ENCODE data around the gene PRDM16. TPM values are rescaled to one million over a fixed set of nuclear protein-coding genes. Genes with fewer than 3 reads are reported as not detected.

PRDM16 gene
- total RNA-seq, 4 donors from 2014 or later: 5.4 to 13.2 (median 7.7) TPM

DNA sequence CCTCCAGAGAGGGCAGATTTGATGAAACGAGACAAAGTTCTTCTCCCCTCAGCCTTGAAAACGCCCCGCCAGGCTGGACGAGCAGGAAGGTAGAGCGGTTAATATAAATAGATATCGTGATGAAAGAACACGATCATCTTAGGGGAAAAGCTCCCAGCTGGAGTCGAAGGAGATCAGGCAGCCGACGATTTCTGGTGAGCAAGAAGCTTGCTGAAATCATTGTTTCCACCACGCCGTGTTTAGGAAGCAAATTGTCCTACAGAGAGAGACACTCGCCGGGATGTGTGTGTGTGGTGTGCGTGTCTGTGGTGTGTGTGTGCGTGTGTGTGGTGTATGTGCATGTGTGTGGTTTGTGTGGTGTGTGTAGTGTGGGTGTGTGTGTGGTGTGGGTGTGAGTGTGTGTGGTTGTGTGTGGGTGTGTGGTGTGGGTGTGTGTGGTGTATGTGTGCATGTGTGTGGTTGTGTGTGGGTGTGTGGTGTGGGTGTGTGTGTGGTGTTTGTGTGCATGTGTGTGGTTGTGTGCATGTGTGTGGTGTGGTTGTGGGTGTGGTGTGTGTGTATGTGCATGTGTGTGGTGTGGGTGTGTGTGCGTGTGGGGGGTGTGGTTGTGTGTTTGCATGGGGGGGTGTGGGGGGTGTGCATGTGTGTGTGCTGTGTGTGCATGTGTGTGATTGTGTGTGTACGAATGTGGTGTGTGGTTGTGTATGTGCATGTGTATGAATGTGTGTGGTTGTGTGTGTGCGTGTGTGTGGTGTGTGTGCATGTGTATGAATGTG lies 340.6 kb downstream of the PRDM16 start:
- Histone ChIP-seq H3K27ac (no peak overlapping the region), H3K9me3 (no peaks in the 10 kb centered on the region), H3K4me3 (no peak overlapping the region), H3K4me1 (no peaks in the 10 kb centered on the region), H3K36me3 (no peaks in the 10 kb centered on the region), H3K27me3 (no peaks in the 10 kb centered on the region)
- TF ChIP-seq POLR2A (IDR thresholded peaks at IDR 0.05): no peak
- no peak for DNase-seq

DNA sequence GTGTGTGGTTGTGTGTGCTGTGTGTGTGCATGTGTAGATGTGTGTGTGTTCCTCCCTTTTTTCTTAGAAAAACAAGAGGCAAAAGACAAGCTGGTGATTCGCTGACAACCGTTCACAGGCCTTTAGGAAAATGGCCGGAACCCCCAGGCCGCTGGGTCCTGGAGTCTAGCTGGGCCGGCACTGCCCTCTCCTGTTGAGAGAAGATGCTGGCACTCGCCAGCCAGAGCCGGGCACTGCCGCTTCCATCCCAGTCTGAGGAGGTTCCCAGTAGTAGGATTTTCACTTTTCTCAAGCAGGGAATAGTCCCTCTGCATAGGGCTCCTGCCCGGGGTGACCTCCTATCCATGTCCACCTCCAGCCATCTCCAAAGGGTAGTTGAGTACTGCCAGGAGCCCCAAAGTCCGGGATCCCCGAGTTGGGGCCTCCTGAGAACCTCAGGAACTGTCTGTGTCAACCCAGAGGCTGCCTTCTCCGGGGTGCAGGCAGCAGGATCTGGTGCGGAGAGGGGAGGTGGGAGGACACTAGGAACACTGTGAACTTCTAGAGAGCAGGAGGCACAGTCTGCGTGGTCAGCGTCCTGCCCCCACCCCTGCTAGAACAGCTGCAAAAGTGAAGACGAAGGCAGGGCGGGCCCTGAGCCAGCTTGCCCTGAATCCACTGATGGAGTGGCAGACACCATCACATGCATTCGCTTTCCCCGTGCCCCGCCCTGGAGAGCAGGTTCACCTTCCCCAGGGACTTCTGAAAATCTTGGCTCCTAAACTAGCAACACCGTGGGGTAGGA lies 341.3 kb downstream of the PRDM16 start:
- no peak for TF ChIP-seq POLR2A (IDR thresholded peaks at IDR 0.05)
- TF ChIP-seq, protein P1, sequence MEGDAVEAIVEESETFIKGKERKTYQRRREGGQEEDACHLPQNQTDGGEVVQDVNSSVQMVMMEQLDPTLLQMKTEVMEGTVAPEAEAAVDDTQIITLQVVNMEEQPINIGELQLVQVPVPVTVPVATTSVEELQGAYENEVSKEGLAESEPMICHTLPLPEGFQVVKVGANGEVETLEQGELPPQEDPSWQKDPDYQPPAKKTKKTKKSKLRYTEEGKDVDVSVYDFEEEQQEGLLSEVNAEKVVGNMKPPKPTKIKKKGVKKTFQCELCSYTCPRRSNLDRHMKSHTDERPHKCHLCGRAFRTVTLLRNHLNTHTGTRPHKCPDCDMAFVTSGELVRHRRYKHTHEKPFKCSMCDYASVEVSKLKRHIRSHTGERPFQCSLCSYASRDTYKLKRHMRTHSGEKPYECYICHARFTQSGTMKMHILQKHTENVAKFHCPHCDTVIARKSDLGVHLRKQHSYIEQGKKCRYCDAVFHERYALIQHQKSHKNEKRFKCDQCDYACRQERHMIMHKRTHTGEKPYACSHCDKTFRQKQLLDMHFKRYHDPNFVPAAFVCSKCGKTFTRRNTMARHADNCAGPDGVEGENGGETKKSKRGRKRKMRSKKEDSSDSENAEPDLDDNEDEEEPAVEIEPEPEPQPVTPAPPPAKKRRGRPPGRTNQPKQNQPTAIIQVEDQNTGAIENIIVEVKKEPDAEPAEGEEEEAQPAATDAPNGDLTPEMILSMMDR (IDR thresholded peaks at IDR 0.05): peak in 4 of 6 experiments; percentile 39 to 74 (median 68)
- peak in 2 of 3 donors; percentile 59 to 71 for DNase-seq

DNA sequence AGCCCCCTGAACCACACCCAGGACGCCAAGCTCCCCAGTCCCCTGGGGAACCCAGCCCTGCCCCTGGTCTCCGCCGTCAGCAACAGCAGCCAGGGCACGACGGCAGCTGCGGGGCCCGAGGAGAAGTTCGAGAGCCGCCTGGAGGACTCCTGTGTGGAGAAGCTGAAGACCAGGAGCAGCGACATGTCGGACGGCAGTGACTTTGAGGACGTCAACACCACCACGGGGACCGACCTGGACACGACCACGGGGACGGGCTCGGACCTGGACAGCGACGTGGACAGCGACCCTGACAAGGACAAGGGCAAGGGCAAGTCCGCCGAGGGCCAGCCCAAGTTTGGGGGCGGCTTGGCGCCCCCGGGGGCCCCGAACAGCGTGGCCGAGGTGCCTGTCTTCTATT lies 342.8 kb downstream of the PRDM16 start:
- Histone ChIP-seq H3K4me3 (no peak overlapping the region), H3K27me3 (no peaks in the 10 kb centered on the region), H3K9me3 (peaks cover 0 to 7% (median 3%) of the 10 kb centered on the region in 4 donors), H3K4me1 (no peaks in the 10 kb centered on the region), H3K36me3 (no peaks in the 10 kb centered on the region), H3K27ac (no peak overlapping the region)
- TF ChIP-seq, protein P1 (IDR thresholded peaks at IDR 0.05): no peak
- TF ChIP-seq POLR2A (IDR thresholded peaks at IDR 0.05): no peak
- DNase-seq: no peak

More for the DNA sequence above, 341.3 kb downstream of the PRDM16 start:
- Histone ChIP-seq H3K4me1 (no peaks in the 10 kb centered on the region), H3K27me3 (no peaks in the 10 kb centered on the region), H3K9me3 (no peaks in the 10 kb centered on the region), H3K4me3 (no peak overlapping the region), H3K27ac (no peak overlapping the region), H3K36me3 (no peaks in the 10 kb centered on the region)

DNA sequence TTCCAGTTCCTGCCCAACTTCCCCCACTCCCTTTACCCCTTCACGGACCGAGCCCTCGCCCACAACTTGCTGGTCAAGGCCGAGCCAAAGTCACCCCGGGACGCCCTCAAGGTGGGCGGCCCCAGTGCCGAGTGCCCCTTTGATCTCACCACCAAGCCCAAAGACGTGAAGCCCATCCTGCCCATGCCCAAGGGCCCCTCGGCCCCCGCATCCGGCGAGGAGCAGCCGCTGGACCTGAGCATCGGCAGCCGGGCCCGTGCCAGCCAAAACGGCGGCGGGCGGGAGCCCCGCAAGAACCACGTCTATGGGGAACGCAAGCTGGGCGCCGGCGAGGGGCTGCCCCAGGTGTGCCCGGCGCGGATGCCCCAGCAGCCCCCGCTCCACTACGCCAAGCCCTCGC lies 343.4 kb downstream of the PRDM16 start:
- Histone ChIP-seq H3K4me1 (no peaks in the 10 kb centered on the region), H3K27ac (no peak overlapping the region), H3K36me3 (no peaks in the 10 kb centered on the region), H3K27me3 (no peaks in the 10 kb centered on the region), H3K9me3 (peaks cover 0 to 10% (median 5%) of the 10 kb centered on the region in 4 donors), H3K4me3 (no peak overlapping the region)
- DNase-seq: no peak
- TF ChIP-seq, protein P1 (IDR thresholded peaks at IDR 0.05): no peak
- TF ChIP-seq POLR2A (IDR thresholded peaks at IDR 0.05): no peak

DNA sequence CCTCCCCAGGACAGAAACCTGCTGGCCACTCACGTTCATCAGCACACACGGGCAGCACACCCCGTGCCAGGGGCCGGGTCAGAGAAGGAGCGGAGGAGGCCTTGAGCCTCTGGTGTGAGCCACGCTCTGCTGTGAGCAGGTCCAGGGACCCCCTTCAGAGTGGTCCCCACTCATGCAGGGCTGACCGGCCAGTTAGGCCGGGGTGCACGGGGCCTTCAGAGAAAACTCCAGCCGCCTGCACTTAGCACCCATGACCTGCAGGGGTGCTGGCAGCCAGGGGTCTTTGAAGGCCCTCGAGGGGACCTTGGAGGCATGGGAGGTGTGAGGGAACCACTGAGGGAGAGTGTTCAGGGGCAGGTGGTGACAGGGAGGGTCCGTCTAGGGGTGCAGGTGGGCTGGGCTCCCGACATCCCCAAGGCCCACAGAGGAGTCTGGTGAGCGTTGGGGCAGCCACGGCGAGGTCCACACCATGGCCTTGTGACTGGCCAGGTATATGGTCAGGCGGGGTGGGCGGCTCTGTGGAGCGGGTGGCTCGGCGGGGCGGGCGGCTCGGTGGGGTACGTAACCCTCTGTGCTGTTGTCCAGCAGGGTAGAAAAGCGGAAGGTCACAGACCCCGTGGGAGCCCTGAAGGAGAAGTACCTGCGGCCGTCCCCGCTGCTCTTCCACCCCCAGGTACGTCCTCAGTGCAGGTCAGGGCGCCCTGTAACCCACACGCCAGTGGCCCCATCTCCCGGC lies 345.1 kb downstream of the PRDM16 start:
- H3K27ac ChIP-seq: no peak overlapping the region
- no peaks in the 10 kb centered on the region for H3K27me3 ChIP-seq
- H3K4me1 ChIP-seq: no peaks in the 10 kb centered on the region
- TF ChIP-seq POLR2A (IDR thresholded peaks at IDR 0.05): no peak
- TF ChIP-seq, protein P1 (IDR thresholded peaks at IDR 0.05): no peak
- H3K4me3 ChIP-seq: no peak overlapping the region
- H3K36me3 ChIP-seq: no peaks in the 10 kb centered on the region
- no peak for DNase-seq
- peaks cover 0 to 10% (median 5%) of the 10 kb centered on the region in 4 donors for H3K9me3 ChIP-seq
